HepG2 (cell line): ENCODE data around the gene SND1. TPM values are rescaled to one million over a fixed set of nuclear protein-coding genes. Genes with fewer than 3 reads are reported as not detected.

Experiments
- ATAC-seq: fragments of 200-7000 bp; cut with Tn5 transposase; 3 replicates; pipeline ENCODE4 v1.9.1; 2020; ENCODE audit warnings: mild to moderate bottlenecking, moderate library complexity
- BruUV-seq: library from RNA; stranded (reverse); fragments of 400-500 nt; replicated peaks from 2 replicates; lab custom pipeline; 2021; lab: Mats Ljungman, UMichigan
- CTCF ChIA-PET: fragments of 300-600 bp; formaldehyde crosslinking; extraction: SDS; loops from one replicate; lab custom pipeline; 2021; ENCODE audit warnings: low total read pairs, inconsistent platforms, low intra/inter-chr PET ratio; lab: Yijun Ruan, JAX
- POLR2A ChIA-PET: fragments of 350-600 bp; sonication (Branson Sonifier 250); formaldehyde crosslinking; loops from one replicate; lab custom pipeline; 2020; ENCODE audit warnings: antibody characterized with exemption, inconsistent platforms; lab: Yijun Ruan, JAX
- DNase-seq: peaks from one replicate; pipeline ENCODE4 v3.0.0-alpha.2; 2015; ENCODE audit warnings: low spot score
- FAIRE-seq: peaks from 3 replicates; lab custom pipeline; 2011; peaks lifted over from hg19 to GRCh38; lab: Jason Lieb, UNC
- H2AFZ ChIP-seq: one replicate; pipeline ENCODE4 v1.6.1; 2011; ENCODE audit warnings: low read length, inconsistent platforms
- H3K27ac ChIP-seq: fragments of 300-600 bp; 3 replicates; pipeline ENCODE4 v1.8.0; 2011; ENCODE audit warnings: mixed run types, mild to moderate bottlenecking, mixed read lengths, low read length, inconsistent platforms; ENCODE audit not compliant: insufficient read depth; ENCODE audit errors: extremely low read length
- H3K27me3 ChIP-seq, 2 experiments: fragments of 200-600 bp in 1 of 2; 2 replicates in 1 of 2; 3 replicates in 1 of 2; pipeline versions ENCODE4 v1.6.0 to v1.8.0; 2011; ENCODE audit warnings: low read length in 2 of 2, mild to moderate bottlenecking in 2 of 2, moderate library complexity in 2 of 2, inconsistent platforms in 1 of 2; ENCODE audit not compliant: insufficient read depth in 2 of 2, control insufficient read depth in 1 of 2
- H3K36me3 ChIP-seq, 2 experiments: fragments of 200-600 bp in 1 of 2; replicated peaks in 1 of 2; 2 replicates in 1 of 2; 3 replicates in 1 of 2; pipeline versions ENCODE4 v1.5.1 to v1.8.0; 2011; ENCODE audit warnings: low read length in 2 of 2, inconsistent platforms in 1 of 2; ENCODE audit not compliant: insufficient read depth in 2 of 2, control insufficient read depth in 1 of 2
- H3K4me1 ChIP-seq: 2 replicates; pipeline ENCODE4 v1.5.1; 2012; ENCODE audit warnings: low read length, inconsistent platforms; ENCODE audit not compliant: insufficient read depth
- H3K4me2 ChIP-seq: 2 replicates; pipeline ENCODE4 v1.6.0; 2011; ENCODE audit warnings: low read depth, low read length, inconsistent platforms
- H3K4me3 ChIP-seq, 3 experiments: fragments of 200-600 bp in 1 of 3; sonication (generic), shearing (Covaris generic) in 1 of 3; replicated peaks in 1 of 3; 2 replicates each; pipeline ENCODE4 v1.5.1; 2011 to 2016; ENCODE audit warnings: low read length in 3 of 3, inconsistent platforms in 2 of 3, low read depth in 2 of 3, mild to moderate bottlenecking in 2 of 3, control low read depth in 1 of 3, mixed read lengths in 1 of 3; ENCODE audit not compliant: insufficient read depth in 1 of 3
- H3K79me2 ChIP-seq: one replicate; pipeline ENCODE4 v1.6.1; 2011; ENCODE audit warnings: low read length, inconsistent platforms; ENCODE audit not compliant: insufficient read depth
- H3K9ac ChIP-seq: 2 replicates; pipeline ENCODE4 v1.6.0; 2011; ENCODE audit warnings: mild to moderate bottlenecking, low read depth, low read length, inconsistent platforms; ENCODE audit not compliant: insufficient read depth
- H3K9me3 ChIP-seq: 2 replicates; pipeline ENCODE4 v1.5.1; 2012; ENCODE audit warnings: mild to moderate bottlenecking, low read length
- H4K20me1 ChIP-seq: 2 replicates; pipeline ENCODE4 v1.6.0; 2011; ENCODE audit warnings: inconsistent platforms, mild to moderate bottlenecking, low read length, moderate library complexity; ENCODE audit not compliant: insufficient read depth
- ZHX2 ChIP-seq, 2 experiments: sonication (generic) in 1 of 2; formaldehyde crosslinking in 1 of 2; IDR thresholded peaks; 2 replicates each; pipeline versions ENCODE4 v1.6.1 to v1.9.0; 2014 to 2022; ENCODE audit warnings: antibody characterized with exemption in 1 of 2, borderline replicate concordance in 1 of 2, inconsistent platforms in 1 of 2, low read depth in 1 of 2, missing genetic modification reagents in 1 of 2
- ZNF207 ChIP-seq: fragments of 450-650 bp; IDR thresholded peaks from 2 replicates; pipeline ENCODE4 v1.6.1; 2016; ENCODE audit warnings: antibody characterized with exemption, borderline replicate concordance
- ZNF256 ChIP-seq: sonication (generic); formaldehyde crosslinking; conservative IDR thresholded peaks from 2 replicates; pipeline ENCODE4 v1.4.0; 2020; ENCODE audit warnings: missing genetic modification reagents
- ZNF407 ChIP-seq: sonication (generic); formaldehyde crosslinking; IDR thresholded peaks from one replicate; pipeline ENCODE4 v1.5.1; 2020; ENCODE audit warnings: mild to moderate bottlenecking, missing genetic modification reagents; ENCODE audit errors: not compliant biosample characterization
- ZNF556 ChIP-seq: sonication (generic); formaldehyde crosslinking; IDR thresholded peaks from 2 replicates; pipeline ENCODE4 v1.4.0; 2020; ENCODE audit warnings: mild to moderate bottlenecking, missing genetic modification reagents, borderline replicate concordance
- ZNF713 ChIP-seq: sonication (generic); formaldehyde crosslinking; IDR thresholded peaks from 2 replicates; pipeline ENCODE4 v1.4.0; 2020; ENCODE audit warnings: mild to moderate bottlenecking, missing genetic modification reagents
- WGBS: methylation state at CpG from one replicate; pipeline ENCODE4 v1.1.6; 2017; ENCODE audit warnings: low lambda C conversion rate; 5-methylcytosine and 5-hydroxymethylcytosine counted together
- in situ Hi-C: cut with HindIII; loops from 2 replicates; pipeline ENCODE4 v1.10.0; 2017; ENCODE audit warnings: low pct_unique_long_range_greater_than_20kb; ENCODE audit not compliant: extremely low pct_ligation_motif_present
- intact Hi-C: fragments of 100-400 bp; cut with micrococcal nuclease; formaldehyde crosslinking; loops from one replicate; pipeline ENCODE4 v1.10.0; 2022; ENCODE audit not compliant: unreplicated experiment
- polyA plus RNA-seq, 8 experiments: library from polyadenylated mRNA; depleted of rRNA in 3 of 8; stranded (reverse) in 7 of 8; unstranded in 1 of 8; fragments of >200 nt; fragmentation: Illumina TruSeq in 4 of 8; extraction: Trizol in 4 of 8; gene quantifications; 2 replicates each; pipeline versions ENCODE4 v1.2.1 to v1.2.3, GENCODE V29; 2011 to 2016; ENCODE audit warnings: low read depth in 4 of 8, missing spikeins in 1 of 8, mixed read lengths in 1 of 8; ENCODE audit not compliant: insufficient read depth in 1 of 8
- total RNA-seq, 5 experiments: library from RNA; depleted of rRNA; stranded (reverse); fragments of >200 nt; fragmentation: Illumina TruSeq; extraction: Trizol; gene quantifications; 2 replicates each; pipeline ENCODE4 v1.2.3, GENCODE V29; 2016; ENCODE audit warnings: low read depth in 1 of 5
- TF ChIP-seq, protein P1 (sequence below): sonication (generic); formaldehyde crosslinking; IDR thresholded peaks from 2 replicates; pipeline ENCODE4 v1.5.1; 2020; ENCODE audit warnings: mild to moderate bottlenecking, moderate library complexity, missing genetic modification reagents

Gene SND1
- total and polyA plus RNA-seq, 2 of the 13 experiments (the other 11 are each of a cell fraction or from before 2014, with no cell fraction given): 110 to 182 TPM

DNA sequence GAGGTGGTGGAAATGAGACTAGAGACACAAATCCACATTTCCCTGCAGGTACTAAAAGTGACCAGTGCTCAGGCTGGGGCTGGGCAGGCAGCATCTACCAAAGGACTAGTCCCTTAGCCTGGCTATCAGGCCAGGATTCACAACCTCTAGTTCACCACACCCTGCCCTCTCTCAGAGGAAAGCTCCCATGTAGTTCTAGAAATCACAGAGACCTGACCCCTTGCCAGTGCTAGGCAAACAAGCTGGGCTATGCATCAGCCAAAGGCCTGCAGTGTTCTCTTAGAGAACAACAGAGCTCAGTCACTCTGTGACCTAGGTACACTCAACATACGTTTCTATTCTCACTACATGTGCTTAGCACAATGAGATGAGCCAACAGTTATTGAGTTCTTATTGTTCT lies 405.9 kb downstream of the SND1 start:
- Histone ChIP-seq H4K20me1 (no peaks in the 10 kb centered on the region; the same call in 1 of the 2 replicates), H3K27ac (no peak overlapping the region), H3K9ac (no peak overlapping the region), H3K27me3 (no peaks in the 10 kb centered on the region), H3K9me3 (no peaks in the 10 kb centered on the region), H3K4me3 (no peak overlapping the region), H3K4me1 (no peaks in the 10 kb centered on the region), H3K36me3 (peaks cover 14 to 52% of the 10 kb centered on the region in 2 experiments), H3K79me2 (no peaks in the 10 kb centered on the region), H3K4me2 (no peak overlapping the region), H2AFZ (no peak overlapping the region)
- FAIRE-seq: no peak
- ChIA-PET POLR2A (no interaction called here), CTCF (no interaction called here)
- ATAC-seq: no peak
- in situ Hi-C loops (no loop called here), intact Hi-C loops (no loop called here)
- no peak for DNase-seq
- no TSS peak for BruUV-seq
- 100% methylated on average over 1 of the region's 1 CpG for WGBS
- TF ChIP-seq ZNF407: no peak
- TF ChIP-seq ZNF207: no peak
- no peak for TF ChIP-seq ZHX2 (IDR thresholded peaks at IDR 0.05; ENCODE audit: low read depth)
- TF ChIP-seq ZHX2 (CRISPR knock-in tag; IDR thresholded peaks at IDR 0.05; ENCODE audit: borderline replicate concordance): no peak
- no peak for TF ChIP-seq ZNF256 (CRISPR knock-in tag)
- no peak for TF ChIP-seq ZNF713 (CRISPR knock-in tag)
- TF ChIP-seq, protein P1, sequence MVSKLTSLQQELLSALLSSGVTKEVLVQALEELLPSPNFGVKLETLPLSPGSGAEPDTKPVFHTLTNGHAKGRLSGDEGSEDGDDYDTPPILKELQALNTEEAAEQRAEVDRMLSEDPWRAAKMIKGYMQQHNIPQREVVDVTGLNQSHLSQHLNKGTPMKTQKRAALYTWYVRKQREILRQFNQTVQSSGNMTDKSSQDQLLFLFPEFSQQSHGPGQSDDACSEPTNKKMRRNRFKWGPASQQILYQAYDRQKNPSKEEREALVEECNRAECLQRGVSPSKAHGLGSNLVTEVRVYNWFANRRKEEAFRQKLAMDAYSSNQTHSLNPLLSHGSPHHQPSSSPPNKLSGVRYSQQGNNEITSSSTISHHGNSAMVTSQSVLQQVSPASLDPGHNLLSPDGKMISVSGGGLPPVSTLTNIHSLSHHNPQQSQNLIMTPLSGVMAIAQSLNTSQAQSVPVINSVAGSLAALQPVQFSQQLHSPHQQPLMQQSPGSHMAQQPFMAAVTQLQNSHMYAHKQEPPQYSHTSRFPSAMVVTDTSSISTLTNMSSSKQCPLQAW (CRISPR knock-in tag): no peak
- TF ChIP-seq ZNF556: no peak
